Tongue (tissue), 2 donors: ENCODE results near the gene FRG2C. TPM values are rescaled to one million over a fixed set of nuclear protein-coding genes. Genes with fewer than 3 reads are reported as not detected.
"Not testable (repeated sequence)": the region's sequence is repeated elsewhere in the genome, so short reads cannot be mapped to it uniquely, and the experiment has no call there.

Experiments
- DNase-seq: peaks from one replicate; pipeline ENCODE4 v3.0.0-alpha.2; 2015
- total RNA-seq: library from RNA; depleted of rRNA; stranded (reverse); fragments of >200 nt; gene quantifications from one replicate; pipeline ENCODE4 v1.2.3, GENCODE V29; 2014

FRG2C gene
- total RNA-seq: not detected

DNA sequence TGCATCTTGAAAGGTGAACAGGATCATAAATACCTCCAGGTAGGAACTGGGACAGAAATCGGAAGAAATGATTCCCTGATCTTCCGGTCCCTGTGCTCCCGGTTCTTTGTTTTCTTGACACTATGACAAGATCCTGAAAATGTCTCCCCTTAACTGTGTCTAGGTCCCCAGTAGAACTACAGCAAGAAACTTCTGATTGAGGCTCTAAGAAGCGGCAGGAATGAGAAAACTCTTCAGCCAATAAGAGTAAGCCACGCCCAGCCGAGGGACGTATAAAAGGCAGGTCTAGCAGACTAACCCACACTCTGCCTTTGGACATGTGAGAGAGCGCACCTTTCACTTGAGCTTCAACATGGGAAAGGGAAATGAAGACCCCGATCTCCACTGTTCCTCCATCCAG, at the start of gene FRG2C:
Gene FRG2C (plus strand): TSS at position 301 of the 400 bp plus-strand sequence. CDS start 52 bp downstream, at position 353.
- not testable (repeated sequence) for DNase-seq

DNA sequence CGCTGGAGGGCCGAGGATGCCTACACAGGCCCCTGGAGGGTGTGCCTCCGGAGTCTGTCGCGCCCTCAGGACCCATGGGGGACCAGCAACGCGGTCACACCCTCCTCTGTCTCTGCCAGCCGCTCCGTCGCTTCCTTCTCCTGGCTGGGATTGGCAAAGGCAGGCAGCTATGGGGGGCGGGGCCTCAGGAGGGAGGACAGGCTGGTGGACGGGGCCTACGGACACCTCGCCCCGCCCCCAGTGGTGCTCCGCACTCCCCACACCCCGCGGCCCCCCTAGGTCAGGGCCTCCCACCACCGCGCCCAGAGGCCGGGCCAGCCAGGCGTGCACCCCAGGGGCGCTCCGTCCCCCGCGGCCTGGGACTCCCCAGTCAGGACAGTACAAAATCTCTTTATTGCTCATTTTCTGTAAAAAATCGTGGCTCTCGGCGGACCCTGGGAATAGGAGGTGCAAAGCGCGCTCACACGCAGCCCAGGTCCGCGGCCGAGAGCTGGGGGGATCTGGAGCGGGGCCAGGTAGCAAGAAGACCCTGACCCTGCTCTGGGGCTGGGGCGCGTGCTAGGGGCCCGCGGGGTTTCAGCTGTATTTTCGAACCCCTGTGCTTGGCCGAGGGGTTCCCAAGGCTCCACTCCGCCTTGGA, 45.3 kb upstream of the FRG2C start:
- DNase-seq: peak; percentile 76

DNA sequence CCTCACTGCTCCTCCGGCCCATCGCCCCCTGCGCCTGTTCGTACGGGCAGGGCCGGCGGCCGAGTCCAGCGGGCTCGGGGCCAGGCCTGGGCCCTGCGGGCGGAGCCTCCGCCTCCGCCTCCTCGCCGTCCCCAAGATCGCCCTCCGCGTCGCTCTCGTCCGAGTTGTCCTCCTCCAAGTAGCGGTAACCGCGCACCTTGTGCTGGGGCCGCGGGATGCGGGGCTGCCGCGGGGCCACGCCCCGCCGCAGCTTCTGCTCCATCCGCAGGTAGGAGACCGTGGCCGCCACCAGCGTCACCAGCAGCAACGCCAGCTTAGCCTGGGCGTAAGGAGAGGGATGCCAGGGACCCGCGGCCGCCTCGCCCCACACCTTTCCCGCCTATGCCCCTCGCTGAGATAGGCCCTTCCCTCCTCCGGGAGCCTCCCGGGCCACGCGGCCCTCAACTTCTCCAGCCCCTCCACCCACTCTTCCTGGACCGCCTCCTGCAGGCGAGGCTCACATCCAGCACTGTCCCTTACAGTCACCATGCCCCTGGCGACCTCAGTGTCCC, 44.6 kb upstream of the FRG2C start:
- DNase-seq: peak; percentile 13

DNA sequence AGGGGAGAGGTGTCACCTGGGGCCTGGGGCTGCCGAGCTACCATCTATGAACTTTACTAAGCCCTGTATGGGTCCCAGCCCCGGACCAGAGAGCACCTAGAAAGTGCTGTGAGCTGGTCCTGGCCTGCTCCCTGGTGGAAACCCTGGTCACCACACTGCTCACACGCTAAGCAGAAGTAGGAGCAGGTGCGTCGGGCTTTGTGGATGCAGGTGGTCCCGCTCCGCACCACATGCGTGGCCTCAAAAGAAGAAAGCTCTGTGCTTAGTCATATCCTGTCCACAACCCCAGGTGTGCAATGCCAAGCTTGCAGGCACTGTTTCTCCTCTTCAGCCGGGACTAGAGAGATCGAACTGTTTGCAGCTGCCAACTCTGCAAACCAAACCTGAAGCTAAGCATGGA, 42.4 kb upstream of the FRG2C start:
- not testable (repeated sequence) for DNase-seq

DNA sequence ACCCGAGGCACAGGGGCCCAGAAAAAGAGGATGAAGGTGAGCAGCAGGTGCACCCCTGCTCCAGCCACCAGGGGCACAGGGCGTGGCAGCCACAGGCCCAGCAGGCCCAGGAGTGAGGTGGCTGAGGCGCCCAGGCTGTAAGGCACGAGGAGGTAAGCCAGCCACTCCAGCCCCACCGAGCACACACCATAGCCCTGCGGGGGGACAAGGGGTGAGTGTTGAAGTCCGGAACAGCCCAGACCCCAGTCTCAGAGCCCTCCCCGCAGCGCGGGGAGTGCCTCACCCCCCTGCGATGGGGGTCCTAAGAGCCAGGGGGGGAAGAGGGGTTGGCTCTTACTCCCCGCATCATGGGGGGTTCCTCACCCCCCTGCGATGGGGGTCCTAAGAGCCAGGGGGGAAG, 40.5 kb upstream of the FRG2C start:
- not testable (repeated sequence) for DNase-seq

DNA sequence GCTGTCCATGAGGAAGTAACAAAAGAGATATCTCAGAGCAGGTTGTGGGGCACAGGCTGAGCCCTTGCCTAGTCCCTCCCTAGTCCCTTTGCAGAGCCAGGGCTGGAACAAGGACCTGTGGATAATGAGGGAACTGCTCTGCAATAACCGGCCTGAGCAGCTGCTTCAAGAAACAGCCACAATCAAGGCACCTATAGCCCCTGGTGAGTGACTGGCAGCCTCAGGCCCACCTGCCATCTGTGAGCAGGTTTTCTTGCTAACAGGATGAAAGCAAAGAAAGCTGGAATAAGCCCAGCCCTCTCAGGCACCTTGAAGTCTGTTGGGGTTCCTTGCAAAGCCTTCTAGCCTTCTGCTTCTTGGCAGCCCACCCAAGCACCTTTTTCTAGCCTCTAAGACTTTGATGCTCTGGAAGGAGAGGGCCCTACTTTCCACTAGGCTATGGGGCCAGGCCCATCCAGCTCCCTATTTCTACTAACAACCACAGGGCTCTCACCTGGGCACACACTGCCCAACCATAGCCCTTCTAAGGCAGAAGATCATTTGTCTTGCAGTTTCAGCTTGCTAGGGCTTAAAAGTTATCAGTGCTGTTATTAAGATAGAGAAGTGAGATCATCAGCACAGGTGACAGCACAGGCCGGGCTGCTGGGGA, 33.1 kb upstream of the FRG2C start:
- not testable (repeated sequence) for DNase-seq

DNA sequence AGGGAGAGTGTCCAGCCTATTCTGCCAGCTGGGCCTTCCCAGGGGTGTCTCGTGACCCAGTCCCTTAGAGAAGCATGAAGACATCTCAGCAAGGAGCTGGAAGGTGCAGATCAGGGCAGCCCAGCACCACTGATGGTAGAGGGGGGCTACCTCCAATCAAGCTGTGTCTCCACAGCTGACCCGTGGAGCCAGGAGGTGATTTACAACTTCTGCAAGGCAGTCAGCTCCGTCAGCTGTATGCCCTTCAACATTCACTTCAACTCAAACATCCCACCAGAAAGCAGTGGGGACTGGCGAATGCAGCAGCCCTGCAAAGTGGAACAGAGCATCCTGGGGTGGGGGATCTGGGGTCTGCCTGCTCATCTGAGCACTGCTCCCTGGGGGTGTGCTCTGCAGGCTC, 32.6 kb upstream of the FRG2C start:
- no peak for DNase-seq

DNA sequence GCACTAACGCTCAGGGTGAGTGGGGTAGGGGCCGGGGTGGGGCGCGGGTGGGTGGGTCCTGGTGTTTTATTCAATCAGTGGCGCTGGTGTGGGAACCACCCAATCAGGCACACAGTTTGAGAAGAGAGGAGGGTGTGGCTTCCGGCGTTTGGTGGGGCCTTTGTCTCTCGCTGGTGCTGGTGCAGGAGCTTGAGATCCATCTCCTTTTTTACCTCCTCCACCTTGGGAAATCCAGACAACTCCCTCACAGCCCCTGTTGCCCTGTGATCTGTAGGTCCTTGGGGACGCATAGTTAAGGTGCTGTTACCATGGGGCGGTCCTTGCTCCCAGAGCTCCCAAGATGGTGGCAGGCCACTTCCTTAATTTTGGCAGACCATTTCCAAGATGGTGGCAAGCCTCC, 25.2 kb upstream of the FRG2C start:
- DNase-seq: not testable (repeated sequence)

DNA sequence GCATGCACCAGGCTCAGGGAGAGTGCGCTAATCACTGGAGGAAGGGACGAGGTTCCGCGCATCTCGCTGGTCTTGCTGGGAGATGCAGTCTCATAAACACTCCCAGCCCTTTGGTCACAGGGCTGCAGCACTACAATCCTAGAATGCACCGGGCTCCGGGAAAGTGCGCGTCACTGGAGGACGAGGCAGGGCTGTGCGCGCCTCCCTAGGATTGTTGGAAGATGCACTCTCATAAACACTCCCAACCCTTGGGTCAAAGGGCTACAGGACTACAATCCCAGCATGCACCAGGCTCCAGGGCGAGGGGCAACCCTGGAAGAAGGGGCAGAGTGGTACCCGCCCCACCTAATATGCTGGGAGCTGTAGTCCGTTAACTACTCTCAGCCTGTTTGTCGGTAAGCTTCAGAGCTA, 23.0 kb upstream of the FRG2C start:
- peak; percentile 89 for DNase-seq

DNA sequence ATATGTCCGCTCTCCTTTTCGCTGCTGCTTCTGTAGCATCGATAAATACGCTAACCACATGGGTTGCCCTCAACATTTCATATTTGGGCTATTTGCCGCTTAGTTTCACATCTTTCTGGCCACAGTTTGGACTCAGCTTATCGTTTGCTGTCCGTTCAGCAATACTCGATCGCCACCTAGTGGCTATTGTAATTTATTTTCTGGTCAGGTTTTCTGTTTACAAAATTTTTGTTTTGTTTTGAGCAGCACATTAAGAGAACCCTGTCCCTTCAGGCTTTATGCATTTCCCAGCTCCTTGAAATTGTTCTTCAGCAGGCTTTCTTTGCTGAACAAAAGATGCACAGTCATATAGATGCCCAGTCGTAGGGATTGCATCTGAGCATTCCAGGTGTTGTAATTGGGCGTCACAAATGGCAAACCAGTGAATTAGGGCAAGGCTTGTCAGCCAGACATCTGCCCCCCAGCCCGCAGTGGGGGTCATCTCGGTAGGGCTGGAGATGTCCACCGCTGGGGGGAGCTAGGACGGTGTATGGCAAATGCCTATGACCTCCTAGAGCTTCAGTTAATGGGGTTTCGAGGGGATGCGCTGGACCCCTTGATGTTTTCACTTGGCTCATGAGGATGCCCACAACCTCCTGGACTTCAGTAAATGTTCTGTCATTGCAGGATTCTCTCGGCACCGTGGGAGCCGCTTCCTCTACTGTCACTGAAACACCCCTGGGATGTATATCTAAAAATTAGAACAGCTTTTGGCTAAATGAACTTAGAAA, 20.9 kb upstream of the FRG2C start:
- peak; percentile 71 for DNase-seq

DNA sequence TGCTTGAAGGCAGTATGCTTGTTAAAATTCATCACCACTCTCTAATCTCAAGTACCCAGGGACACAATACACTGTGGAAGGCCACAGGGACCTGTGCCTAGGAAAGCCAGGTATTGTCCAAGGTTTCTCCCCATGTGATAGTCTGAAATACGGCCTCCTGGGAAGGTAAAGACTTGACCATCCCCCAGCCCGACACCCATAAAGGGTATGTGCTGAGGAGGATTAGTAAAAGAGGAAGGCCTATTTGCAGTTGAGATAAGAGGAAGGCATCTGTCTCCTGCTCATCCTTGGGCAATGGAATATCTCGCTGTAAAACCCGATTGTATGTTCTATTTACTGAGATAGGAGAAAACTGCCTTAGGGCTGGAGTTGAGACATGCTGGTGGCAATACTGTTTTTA, 18.6 kb upstream of the FRG2C start:
- DNase-seq: not testable (repeated sequence)

DNA sequence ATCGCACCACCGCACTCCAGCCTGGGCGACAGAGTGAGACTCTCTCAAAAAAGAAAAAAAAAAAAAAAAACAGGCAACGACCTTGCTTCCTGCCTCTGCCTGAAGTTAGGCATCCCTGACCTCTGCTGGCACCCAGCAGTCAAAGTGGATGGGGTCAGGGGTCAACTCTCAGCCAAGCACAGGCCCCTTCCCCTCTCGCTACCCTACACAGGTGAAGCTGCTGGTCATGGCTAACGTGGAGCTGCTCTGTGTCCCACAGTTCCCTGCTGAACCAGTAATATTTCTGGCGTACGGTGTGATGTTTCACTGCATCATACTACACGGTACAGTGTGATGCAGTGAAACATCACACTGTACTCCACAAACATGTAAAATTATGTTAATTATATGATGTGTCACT, 13.9 kb upstream of the FRG2C start:
- no peak for DNase-seq

DNA sequence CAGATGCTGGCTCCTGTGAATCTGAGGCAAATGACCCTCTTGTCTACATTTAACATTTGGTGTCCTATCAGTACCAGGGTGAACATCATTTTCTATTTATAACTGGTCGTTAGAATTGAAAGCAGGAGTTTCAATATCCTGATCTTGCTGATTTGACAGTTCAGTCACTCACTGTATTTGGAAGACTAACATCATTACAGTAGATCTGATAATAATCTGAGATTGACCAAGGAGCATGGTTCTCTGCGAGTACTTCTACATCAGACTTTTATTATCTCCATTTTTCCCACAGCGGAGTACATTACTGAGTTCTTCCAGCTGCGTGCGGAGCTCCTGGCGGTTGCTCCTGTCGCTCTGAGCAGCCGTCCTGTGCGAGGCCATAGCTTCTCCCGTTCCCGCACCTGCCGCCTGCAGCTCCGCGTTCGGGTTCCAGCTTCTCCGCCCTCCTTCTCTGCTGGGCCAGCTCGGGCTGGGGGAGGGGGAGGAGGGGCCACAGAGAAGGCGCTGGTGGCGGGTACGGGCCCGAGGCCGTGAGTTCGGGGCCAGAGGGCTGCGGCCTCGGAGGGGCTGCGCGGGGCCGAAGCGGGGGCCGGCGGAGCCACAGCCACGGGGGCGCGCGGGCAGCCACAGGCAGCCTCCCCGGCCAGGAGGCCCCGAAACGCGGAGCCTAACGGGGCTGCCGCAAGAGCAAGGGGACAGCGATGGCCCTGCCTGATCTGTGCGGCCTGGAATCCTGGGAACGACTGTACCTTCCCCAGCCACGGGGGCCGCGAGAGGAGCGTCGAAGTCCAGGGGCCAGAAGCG, 8.8 kb upstream of the FRG2C start:
- DNase-seq: peak; percentile 17

DNA sequence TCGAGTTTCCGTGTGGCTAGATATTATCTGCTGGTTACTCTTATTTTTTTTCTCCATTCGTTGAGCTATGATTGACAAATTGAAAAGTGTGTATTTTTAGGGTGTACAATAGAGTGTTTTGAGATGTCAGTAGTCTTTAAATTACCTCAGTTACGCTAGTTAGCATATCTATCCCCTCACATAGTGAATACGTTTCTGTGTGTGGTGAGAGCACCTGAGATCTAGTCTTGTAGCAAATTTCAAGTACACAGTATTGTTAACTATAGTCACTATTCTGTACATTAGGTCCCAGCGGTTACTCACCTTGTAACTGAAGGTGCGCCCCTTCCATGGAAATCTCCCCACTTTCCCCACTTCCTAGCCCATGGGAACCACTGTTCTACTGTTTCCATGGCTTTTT, 8.2 kb upstream of the FRG2C start:
- DNase-seq: not testable (repeated sequence)

DNA sequence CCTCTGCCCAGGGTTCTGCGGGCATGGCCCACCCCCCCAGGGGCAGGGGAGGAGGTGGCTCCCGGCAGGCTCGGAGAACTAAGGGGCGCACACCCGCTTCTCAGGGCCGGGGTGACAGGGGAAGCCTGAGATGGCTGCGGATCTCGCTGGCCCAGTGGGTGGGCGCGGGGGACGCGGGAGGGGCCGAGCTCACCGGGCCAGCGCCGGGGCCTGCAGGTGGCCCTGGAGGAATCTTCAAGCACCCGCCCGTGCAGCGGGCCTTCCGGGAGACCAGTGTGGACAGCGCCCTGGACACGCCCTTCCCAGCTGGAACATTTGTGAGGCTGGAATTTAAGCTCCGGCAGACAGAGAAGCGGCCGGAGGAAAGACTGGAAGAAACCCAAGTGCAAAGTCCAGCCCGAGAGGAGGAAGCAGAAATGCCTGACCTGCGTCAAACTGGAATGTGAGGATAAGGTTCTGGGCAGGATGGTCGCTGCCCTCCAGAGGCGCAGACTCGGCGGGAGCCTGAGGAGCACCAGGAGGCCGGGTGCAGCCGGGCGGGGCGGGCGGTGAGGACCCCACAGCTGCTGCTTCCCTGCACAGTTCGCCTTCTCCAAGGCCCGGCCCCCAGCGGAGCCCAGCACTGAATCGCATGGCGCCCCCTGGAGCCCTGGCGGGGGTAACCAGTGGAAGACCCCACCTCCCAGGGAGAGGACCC, 5.6 kb upstream of the FRG2C start:
- DNase-seq: peak; percentile 30

DNA sequence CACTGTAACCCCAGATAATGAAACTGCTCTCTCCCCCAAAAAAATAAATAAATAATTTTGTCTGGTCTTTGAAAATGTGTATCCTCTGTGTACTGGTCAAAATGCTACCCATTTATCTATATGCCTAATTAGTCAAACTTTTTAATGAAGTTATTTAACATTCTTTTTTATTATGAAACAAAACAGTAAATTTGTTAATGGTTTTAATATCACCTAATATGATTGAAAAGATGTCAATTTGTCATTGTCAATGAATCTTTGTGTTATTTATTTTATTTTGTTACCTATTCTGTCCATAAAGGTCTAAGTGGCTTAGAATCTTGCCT, 5.1 kb upstream of the FRG2C start:
- not testable (repeated sequence) for DNase-seq

DNA sequence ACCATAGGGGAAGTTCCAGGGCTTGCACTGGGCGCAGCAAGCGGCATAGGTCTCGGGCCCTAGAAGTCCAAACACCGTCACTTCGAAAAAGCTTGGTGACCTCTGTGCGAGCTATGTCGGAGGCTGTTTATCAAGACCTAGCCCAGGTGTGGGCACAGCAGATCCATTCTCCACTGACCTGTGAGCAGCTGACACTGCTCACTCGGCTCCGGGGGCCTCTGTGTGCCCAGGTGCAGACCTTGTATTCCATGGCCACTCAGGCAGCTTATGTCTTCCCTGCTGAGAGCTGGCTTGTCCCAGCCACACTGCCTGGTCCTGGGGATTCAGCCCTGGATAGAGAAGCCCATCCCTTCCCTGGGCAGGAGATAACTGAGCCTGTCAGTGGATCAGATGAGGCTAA, 1.5 kb downstream of the FRG2C start:
- DNase-seq: not testable (repeated sequence)

DNA sequence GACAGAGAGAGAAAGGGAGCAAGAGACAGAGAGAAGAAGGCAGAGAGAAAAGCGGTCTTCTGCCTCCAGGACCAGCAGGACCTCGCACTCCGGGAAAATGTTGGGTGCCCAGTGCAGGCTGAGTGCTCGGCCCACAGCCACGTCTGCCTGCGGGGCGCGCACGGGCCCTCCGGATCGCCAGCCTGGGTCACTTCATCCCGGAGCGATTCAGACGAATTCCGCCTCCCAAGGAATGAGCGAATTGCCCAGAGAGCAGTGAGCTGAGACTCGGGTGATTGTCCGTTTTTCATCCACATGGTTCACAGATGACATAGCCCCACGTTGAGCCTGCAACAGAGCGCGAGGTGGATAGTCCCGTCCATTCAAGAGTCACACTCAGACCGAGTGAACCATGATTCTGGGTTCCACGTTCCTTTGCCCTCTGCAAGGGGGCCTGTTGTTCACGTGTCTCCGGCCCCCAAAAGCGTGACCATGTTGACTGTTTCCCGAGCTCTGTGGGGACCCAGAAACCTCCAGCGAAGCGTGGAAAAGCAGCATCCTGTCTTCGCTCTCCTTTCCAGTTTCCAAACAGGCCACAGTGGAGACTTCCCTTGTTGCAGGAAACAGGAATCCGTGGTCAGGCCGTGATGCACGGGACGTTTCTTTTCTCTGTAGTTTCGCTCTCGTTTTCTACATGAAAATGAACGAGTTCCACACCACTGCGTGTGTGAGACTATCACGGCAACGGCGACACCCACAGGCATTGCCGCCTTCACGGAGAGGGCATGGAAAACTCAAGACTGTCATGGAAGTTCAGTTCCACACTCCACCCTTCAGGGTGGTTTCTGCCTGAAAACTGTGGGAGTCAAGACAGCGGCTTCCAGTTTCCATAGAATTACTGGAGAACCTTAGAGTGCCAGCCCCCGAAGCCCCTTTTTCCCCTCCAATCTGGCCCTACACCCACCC, 3.9 kb downstream of the FRG2C start:
- peak; percentile 9 for DNase-seq

DNA sequence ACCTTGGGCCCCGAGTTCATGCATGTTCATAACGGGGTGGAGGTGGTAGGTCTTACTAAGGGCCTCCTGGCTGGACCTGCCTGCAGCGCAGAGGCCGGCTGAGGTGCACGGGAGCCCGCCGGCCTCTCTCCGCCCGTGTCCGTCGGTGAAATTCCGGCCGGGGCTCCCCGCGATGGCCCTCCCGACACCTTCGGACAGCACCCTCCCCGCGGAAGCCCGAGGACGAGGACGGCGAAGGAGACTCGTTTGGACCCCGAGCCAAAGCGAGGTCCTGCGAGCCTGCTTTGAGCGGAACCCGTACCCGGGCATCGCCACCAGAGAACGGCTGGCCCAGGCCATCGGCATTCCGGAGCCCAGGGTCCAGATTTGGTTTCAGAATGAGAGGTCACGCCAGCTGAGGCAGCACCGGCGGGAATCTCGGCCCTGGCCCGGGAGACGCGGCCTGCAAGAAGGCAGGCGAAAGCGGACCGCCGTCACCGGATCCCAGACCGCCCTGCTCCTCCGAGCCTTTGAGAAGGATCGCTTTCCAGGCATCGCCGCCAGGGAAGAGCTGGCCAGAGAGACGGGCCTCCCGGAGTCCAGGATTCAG, 4.7 kb downstream of the FRG2C start:
- DNase-seq: not testable (repeated sequence)
